Activated T-helper 9 cell treated with anti-CD3 and anti-CD28 coated beads, Interleukin-2, amount 50 U/mL, for 16 hours (primary cell): ENCODE measurements around the gene EEF1AKMT4.

Experiments
- DNase-seq: peaks from one replicate; pipeline ENCODE4 v3.0.0-alpha.2; 2020; ENCODE audit warnings: low read depth

Gene EEF1AKMT4

DNA sequence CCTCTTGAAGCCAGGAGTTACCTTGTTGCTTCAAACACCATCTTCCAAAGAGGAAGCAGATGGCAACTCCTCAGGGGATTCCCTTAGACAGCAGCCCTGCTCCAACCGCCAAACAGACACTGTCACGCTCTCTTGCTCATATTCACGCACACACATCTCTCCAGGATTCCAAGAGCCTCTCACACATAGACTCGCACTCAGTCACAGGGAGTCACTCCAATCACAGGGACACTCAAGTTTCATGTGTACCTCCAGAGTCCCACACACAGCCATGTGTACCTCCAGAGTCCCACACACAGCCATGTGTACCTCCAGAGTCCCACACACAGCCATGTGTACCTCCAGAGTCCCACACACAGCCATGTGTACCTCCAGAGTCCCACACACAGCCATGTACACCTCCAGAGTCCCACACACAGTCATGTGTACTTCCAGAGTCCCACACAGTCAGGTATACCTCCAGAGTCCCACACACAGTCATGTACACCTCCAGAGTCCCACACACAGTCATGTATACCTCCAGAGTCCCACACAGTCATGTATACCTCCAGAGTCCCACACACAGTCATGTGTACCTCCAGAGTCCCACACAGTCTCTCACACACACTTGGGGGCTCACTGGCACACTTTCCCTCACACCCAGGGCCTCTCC lies 14.0 kb upstream of the EEF1AKMT4 start:
- no peak for DNase-seq

DNA sequence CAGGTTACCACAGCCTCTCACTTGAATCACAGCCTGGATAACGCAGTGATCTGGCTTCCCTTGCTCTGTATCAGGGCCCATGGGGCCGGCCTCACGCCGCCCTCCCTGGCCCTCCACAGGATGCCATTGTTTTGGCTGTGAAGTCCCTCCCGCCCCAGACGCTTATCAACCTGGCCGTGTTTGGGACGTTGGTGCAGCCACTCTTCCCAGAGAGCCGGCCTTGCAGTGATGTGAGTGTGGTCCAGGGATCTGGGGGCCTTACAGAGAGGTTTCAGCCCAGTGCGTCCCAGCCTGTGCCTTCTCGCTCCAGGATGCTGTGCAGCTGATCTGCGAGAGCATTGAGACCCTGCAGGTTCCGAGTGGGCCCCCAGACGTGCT lies 13.4 kb upstream of the EEF1AKMT4 start:
- no peak for DNase-seq

DNA sequence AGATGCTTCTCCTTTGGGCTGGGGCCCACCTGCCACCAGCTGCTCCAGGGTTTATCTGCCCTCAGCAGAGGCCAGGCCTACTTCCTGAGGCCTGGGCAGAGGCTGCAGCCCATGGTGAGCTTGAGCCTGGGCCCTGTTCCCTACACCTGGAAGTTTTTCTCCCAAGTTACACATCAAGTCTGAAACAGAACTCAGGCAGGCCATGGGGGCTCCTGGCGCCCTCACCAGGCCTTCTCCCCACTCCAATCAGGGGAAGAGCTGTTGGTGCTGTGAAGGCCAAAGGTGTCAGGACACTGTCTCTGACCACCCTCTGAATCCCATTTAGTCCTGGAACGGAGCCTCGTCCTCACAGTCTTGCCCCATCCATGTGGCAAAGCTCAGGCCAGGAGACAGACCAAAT lies 12.8 kb upstream of the EEF1AKMT4 start:
- no peak for DNase-seq

DNA sequence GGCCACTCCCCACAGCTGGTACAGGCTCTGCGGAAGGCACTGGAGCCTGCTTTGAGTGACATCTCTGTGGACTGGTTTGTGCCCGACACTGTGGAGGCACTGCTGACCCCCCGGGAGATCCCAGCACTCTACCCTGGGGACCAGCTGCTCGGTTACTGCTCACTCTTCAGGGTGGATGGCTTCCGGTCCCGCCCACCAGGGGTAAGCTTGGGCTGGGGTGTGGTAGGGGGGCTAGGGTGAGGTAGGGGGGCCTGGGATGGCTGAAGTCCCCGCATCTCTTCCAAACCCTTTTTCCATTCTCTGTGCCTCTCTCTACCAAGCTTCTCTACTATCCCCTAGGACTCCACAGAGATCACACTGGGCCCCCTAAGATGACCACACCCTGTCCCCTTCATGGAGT lies 12.3 kb upstream of the EEF1AKMT4 start:
- no peak for DNase-seq

DNA sequence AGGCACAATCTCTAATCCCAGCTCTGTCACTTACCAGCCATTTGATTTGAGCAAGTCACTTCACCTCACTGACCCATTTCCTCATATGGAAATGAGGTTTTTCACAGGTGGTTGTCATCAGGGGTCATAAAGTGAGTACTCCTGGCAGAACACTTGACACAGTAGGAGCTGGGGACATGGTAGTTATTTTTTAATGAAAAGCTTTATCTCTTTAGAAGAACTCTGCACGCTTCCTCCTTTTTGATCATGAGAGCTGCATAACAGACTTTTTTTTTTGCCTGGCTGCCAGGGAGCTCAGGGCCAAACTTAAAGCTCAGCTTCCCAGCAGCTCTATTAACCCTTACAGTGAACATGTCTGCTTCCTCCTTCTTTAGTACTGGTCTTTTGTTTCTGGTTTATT lies 11.7 kb upstream of the EEF1AKMT4 start:
- no peak for DNase-seq

DNA sequence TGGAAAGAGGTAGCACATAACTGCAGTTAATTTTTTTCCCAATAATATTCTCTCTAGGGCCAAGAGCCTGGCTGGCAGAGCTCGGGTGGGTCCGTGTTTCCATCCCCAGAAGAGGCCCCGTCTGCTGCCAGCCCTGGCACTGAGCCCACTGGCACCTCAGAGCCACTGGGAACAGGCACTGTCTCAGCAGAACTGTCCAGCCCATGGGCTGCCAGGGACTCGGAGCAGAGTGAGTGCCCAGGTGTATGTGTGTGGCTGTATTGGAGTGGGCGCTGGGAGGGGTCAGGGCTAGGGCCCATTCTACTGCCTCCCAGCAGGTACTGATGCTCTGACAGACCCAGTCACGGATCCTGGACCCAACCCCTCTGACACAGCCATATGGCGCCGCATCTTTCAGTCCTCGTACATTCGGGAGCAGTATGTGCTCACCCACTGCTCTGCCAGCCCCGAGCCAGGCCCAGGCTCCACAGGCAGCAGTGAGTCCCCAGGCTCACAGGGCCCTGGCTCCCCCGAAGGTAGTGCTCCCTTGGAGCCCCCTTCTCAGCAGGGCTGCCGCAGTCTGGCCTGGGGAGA lies 11.1 kb upstream of the EEF1AKMT4 start:
- DNase-seq, result no peak

DNA sequence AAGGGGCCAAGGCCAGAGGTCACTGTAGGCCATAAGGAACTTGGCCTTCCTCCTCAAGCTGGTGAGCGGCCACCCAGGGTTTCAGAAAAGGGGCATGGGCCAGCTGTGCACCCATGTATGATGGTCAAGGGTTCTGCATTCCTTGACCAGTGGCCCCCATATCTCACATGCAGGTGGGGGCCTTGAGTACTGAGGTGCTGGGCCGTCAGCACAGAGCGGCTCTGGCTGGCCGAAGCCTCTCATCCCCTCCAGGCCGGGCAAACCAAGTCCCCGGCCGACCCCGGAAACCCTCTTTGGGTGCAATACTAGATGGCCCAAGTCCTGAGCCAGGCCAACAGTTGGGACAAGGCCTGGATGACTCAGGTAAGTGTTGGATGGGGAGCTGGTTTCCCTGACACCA lies 10.3 kb upstream of the EEF1AKMT4 start:
- no peak for DNase-seq

DNA sequence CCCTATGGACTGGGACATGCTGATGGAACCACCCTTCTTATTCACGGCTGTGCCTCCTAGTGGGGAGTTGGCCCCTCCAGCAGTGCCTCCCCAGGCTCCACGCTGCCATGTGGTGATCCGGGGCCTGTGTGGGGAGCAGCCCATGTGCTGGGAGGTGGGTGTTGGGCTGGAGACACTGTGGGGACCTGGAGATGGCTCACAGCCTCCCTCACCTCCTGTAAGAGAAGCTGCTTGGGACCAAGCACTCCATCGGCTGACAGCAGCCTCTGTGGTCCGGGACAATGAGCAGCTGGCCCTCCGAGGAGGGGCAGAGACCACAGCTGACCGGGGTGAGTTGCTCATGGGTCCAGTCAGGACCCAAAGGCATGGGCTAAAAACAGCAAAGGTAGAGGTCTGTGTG lies 9.8 kb upstream of the EEF1AKMT4 start:
- no peak for DNase-seq

DNA sequence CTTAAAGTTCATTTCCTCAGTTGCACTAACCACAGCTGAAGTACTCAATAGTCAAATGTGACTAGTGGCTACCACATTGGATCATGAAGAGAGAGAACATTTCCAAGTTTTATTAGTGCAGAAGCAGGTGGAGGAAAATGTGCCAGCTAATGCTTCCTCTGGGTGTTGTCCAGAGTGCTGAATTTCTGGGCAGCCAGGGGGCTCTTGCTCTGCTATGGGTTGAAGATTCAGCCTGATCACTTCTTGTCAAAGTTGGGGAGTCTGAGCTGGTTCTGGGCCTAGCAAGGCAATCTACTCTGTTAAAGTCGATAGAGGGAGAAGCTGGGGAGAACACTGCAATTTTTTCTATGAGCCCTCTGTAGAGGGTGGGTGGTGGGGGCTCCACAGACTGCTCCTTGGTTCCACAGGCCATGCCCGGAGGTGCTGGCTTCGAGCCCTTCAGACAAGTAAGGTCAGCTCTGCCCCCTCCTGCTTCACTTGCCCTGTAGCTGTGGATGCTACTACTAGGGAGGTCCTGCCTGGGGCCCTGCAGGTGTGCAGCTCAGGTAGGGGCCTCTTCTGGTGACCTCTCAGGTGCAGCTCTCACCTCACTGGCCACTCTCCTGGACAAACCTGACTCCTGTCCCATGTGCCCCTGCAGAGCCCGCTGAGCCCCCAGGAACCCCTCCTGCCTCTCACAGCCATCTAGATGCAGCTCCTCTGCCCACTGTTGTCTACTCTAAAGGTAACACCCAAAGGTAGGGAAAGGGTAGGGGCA lies 8.9 kb upstream of the EEF1AKMT4 start:
- no peak for DNase-seq

DNA sequence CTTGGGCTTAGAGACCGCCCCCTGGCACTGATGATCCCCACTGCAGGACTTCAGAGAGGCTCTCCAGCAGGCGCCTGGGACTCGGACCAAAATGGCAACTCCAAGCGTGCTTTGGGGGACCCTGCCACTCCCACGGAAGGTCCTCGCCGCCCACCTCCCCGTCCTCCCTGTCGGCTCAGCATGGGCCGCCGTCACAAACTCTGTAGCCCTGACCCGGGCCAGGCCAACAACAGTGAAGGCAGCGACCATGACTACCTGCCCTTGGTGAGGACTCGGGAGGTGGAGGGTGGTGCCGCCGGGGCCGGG lies 8.4 kb upstream of the EEF1AKMT4 start:
- DNase-seq, result no peak

DNA sequence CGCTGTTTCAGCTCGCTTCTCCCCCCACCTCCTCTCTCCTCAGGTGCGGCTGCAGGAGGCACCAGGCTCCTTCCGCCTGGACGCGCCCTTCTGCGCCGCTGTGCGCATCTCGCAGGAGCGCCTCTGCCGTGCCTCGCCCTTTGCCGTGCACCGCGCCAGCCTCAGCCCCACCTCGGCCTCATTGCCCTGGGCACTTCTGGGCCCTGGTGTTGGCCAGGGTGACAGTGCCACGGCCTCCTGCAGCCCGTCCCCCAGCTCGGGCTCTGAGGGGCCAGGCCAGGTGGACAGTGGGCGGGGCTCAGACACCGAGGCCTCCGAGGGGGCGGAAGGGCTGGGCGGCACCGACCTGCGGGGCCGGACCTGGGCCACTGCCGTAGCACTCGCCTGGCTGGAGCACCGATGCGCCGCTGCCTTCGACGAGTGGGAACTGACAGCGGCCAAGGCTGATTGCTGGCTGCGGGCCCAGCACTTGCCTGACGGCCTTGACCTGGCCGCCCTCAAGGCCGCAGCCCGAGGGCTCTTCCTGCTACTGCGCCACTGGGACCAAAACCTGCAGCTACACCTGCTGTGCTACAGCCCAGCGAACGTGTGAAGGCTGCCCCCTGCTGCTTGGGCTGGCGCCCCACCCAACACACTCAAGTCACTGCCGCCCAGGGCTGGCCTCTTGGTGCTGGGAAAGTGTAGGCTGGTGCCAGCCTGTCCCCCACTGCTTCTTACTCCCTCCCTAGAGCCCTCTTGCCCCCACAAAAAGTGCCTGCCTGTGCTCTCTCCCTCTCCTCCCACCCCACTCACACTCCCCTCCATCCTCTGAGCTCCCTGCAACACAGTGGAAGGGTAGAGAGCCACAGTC lies 7.8 kb upstream of the EEF1AKMT4 start:
- DNase-seq, result no peak

DNA sequence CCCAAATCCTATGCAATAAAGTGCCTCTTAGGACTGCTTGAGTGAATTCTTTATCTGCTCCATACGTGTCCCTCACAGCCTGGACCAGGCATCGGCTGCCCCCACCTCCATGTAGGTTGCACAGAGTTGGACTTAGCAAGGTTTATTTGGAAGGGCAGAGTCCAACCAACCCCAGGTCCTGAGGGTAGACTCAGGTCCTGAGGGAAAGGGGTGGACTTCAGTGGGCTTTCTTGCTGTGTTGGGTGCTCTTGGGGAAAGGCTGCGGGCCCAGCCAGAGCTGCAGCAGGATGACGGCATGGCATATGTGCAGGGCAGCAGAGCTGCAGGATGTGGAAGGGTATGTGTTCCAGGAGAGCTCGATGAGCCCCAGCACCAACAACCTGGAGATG lies 7.2 kb upstream of the EEF1AKMT4 start:
- DNase-seq, result no peak

DNA sequence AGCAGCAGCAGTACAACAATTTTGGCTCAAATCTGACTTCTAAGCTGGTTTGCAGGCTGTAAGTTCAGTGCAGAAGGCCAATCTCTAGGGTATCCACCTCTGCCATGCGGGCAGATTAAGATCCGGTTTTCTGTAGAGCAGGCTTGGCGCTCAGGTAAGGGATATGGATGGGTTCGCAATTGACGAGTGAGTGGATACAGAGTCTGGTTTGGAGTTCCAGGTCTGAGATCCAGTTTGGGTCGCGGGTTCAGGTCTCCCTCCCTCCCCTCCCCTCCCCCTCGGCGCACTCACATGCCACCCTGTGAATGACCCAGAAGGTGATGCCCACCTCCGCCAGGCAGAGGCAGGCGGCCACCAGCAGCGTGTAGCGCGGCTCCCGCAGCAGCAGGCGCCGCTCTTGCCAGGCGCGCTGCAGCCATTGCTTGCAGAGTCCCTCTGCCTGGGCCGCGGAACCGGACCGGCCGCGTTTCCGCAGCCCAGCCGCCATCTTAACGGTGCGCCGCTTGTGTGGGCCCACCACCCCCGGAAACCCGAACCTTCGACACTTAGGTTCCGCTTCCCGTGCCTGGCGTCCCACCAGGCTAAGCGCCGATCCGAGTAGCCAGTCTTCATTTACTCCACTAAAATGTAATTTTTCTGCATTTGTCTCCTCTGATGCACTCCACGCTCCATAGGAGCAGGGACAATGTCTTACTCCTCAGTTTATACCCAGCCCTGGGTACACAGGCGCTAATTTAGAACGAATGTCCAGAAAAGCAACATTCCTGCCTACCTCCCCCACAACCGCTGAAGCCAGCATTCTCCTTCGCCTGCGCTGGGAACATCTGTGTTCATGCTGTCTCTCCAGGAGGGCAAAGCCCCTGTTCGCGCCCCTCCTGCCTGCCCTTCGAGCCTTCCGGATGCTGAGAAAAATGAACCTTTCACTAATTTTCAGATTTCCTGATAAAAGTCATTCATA lies 739 bp upstream of the EEF1AKMT4 start, which contains the start of gene ALG3:
ALG3 (minus strand) TSS at position 509 of the 958 bp plus-strand sequence; CDS start at position 487, 22 bp downstream.
- peak; percentile 80 for DNase-seq

DNA sequence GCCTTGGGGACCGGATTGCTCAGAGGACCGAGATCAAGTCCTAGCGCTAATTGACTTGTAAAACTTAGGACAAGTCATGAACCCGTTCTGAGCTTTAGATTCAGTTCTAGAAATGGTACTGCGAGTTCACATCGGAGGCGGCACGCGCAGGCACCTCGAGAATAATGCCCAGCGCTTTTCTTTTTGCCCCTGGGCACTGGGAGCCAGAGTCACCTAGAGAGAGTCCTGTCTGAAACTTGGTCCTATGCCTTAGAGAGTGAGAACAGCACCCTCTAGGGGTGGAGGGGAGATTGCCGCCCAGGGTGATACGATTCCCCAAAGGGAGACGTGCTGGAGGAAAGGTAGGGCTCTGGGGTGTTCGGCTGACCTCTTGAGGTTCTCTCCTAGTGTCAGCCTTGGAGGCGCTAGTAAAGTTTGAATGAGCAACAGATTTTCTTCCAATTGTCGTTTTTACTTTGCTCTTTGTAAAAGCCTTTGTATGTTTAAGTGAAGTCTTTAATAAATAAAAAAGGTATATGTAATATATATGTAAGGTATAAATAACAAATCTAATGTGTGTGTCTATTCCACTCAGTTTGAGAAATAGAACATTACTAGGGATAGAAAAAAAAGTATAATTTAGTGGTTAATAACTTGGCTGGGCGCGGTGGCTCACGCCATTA lies 826 bp downstream of the EEF1AKMT4 start:
- peak; percentile 82 for DNase-seq

DNA sequence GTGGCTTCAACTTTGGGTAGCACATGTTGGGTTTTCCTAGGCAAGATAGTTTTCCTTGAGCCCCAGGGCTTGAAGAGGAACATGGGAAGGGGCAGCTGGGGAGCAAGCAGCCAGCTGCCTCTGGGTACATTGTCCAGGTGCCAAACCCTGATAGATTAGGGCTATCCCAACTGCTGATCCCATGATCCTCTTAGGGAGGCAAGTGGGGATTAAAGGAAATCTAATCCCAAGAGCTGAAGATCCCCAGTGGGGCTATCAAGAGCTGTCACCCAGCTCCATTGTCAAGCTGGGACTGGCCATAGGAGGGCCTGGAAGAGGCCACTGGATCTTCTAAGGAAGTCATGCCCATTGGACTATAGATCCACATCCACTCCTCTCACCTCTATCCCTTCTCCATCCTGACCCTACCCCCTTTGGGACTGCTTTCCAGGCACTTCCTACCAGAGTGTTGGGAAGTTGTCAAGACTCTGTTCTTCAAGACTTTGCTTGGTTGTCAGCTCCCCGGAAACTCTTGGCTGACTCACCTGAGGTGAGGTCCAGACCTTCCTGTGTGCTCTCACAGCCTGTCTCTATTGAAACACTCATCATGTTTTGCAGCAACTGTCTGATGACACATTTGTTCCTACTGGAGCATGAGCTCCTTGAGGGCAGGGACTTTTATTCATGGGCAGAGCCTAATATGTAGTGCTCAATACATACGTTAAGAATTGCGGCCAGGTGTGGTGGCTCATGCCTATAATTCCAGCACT lies 6.0 kb downstream of the EEF1AKMT4 start:
- no peak for DNase-seq

DNA sequence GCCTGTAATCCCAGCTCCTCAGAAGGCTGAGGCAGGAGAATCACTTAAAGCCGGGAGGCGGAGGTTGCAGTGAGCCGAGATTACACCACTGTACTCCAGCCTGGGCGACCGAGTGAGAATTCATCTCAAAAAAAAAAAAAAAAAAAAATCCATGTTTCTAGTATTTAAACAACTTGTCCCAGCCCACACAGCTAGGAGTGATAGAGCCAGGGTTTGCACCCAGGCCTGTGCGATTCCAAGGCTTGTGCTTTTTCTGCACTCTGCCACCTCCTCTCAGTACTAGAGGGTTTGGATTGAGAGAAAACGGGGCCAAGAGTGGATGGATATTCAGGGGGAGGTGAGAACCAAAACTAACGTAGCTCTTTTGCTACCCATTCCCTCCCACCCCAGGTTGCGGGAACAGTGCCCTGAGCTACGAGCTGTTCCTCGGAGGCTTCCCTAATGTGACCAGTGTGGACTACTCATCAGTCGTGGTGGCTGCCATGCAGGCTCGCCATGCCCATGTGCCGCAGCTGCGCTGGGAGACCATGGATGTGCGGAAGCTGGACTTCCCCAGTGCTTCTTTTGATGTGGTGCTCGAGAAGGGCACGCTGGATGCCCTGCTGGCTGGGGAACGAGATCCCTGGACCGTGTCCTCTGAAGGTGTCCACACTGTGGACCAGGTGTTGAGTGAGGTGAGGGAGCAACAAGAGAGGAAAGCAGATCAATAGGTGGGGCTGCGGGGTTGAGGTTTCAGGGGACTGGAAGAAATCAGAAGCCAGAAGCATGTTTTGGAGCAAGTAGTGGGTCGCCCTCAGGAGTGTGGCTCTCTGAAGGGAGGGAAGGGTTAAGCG lies 7.8 kb downstream of the EEF1AKMT4 start:
- no peak for DNase-seq

DNA sequence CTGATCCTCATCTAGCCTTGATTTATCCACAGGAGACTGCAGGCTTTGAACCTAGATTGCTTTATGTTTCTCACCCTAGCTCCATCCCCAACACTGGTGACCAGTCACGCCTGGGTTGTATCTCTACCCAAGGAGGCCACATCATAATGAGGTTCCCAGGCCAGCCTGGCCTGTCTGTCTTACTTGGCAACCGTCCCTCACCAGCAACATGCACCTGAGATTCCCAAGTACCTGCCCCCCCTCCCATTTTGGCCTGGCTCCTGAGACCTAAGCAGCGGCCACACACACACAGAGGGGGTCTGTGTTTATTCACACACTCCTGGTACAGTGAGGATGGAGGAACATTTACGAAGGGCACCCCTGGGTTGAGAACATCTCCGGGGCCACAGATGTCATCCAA lies 9.5 kb downstream of the EEF1AKMT4 start:
- no peak for DNase-seq

DNA sequence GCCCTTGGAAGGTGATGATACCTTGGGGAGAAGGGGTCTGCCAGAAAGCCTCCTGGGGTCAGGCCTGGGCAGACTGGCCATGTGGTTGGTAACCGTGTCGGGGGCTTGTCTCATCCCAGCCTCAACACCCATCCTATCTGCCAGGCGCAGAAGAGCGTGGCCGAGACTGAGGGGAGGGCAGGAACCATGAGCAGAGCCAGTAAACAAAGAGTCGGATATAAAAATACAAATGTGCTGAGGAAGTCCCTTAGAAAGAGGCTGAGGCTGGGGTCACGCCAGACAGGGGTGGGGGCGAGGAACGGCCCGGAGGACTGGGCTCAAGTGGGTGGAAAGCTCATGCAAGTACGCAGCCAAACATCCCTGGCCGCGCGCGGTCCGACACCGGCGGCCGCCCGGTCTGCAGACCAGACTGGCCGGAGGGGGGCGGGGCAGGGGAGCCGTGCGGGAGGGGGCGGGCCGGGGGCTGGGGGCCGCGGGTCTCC lies 10.0 kb downstream of the EEF1AKMT4 start:
- DNase-seq, result no peak
